HL-60/S4 (cell line): ENCODE results near the gene AKAP12.

Experiments
- in situ Hi-C: fragments of 300-500 bp; cut with MboI; formaldehyde crosslinking; loops from 2 replicates; pipeline ENCODE4 v1.14.3; 2022; ENCODE audit warnings: low sequenced_read_pairs

The AKAP12 gene

DNA sequence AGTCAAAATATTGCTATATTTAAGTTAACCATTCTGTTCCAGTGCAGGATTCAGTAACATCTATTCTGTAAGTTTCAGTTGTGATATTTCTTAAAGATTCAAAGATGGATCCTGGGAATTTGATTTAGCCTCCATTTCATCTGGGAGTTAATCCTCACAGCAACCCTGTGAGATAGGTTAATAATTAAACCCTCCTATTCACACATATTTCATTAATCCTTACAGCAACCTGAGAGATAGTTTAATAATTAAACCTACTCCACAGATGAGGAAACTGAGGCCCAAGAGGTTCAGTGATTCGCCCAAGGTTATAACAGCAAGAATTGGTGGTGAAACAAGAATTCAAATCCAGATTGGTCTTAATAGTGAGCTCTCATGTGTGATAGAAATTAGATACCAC, 162.5 kb downstream of the AKAP12 start:
- in situ Hi-C loops: no loop called here

GRCh38 chr6:151403919-151404308, 164.1 kb downstream of the AKAP12 start:
- in situ Hi-C loops: no loop called here
